ENCODE results near the gene TAAR6.
"Not testable (repeated sequence)": the region's sequence is repeated elsewhere in the genome, so short reads cannot be mapped to it uniquely, and the experiment has no call there.

Gene TAAR6

GRCh38 chr6:132587424-132587823 lies 17.3 kb downstream of the TAAR6 start:
- Histone ChIP-seq H3K27ac (no peak overlapping the region), H4K20me1 (no peaks in the 10 kb centered on the region), H3K4me2 (no peak overlapping the region), H3K27me3 (no peaks in the 10 kb centered on the region), H3K4me1 (no peaks in the 10 kb centered on the region), H3K9ac (no peak overlapping the region), H3K36me3 (no peaks in the 10 kb centered on the region), H3K9me3 (no peaks in the 10 kb centered on the region), H3K4me3 (no peak overlapping the region)
- TF ChIP-seq Cebpa-rat (IDR thresholded peaks at IDR 0.05) = no peak

GRCh38 chr6:132589454-132589853 lies 19.3 kb downstream of the TAAR6 start, which contains the start of gene TAAR5:
Gene TAAR5 (minus strand): TSS chr6:132589741. CDS start chr6:132589686, 55 bp downstream.
- no peaks in the 10 kb centered on the region for H3K4me1 ChIP-seq
- no peak for TF ChIP-seq Cebpa-rat (IDR thresholded peaks at IDR 0.05)
- H3K36me3 ChIP-seq = no peaks in the 10 kb centered on the region
- H3K9me3 ChIP-seq = no peaks in the 10 kb centered on the region
- no peaks in the 10 kb centered on the region for H3K27me3 ChIP-seq
- no peaks in the 10 kb centered on the region for H4K20me1 ChIP-seq
- H3K4me3 ChIP-seq = no peak within 1 kb of the TSS
- H3K9ac ChIP-seq = no peak within 1 kb of the TSS
- no peak within 1 kb of the TSS for H3K4me2 ChIP-seq
- no peak within 1 kb of the TSS for H3K27ac ChIP-seq

GRCh38 chr6:132590362-132590761 lies 20.2 kb downstream of the TAAR6 start:
- no peaks in the 10 kb centered on the region for H4K20me1 ChIP-seq
- no peaks in the 10 kb centered on the region for H3K27me3 ChIP-seq
- H3K27ac ChIP-seq = no peak overlapping the region
- H3K4me2 ChIP-seq = no peak overlapping the region
- no peaks in the 10 kb centered on the region for H3K9me3 ChIP-seq
- H3K9ac ChIP-seq = no peak overlapping the region
- TF ChIP-seq Cebpa-rat (IDR thresholded peaks at IDR 0.05) = no peak
- H3K4me3 ChIP-seq = no peak overlapping the region
- no peaks in the 10 kb centered on the region for H3K4me1 ChIP-seq
- H3K36me3 ChIP-seq = no peaks in the 10 kb centered on the region

DNA sequence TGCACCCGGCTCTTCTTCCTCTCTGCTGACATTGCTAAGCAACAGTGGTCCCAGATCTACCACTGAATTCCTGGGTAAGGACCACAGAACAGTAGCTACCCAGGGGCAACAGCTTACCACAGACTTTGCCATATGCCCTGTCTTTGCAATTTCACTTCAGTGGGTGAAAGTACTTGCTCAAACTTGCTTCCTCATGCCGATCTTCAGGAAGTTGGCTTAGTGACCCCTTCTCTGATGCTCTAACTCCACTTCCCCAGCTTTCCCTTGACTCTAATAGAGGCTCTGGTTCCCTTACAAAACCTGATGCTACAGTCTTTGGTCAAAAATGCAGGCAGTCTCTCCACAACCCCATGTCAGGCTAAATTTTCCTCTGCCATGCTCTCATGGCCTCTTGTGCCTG lies 22.7 kb downstream of the TAAR6 start:
- Histone ChIP-seq H4K20me1 (no peaks in the 10 kb centered on the region), H3K4me2 (no peak overlapping the region), H3K4me1 (no peaks in the 10 kb centered on the region), H3K9ac (no peak overlapping the region), H3K27ac (no peak overlapping the region), H3K9me3 (no peaks in the 10 kb centered on the region), H3K36me3 (no peaks in the 10 kb centered on the region), H3K27me3 (no peaks in the 10 kb centered on the region), H3K4me3 (no peak overlapping the region)
- no peak for TF ChIP-seq Cebpa-rat (IDR thresholded peaks at IDR 0.05)

DNA sequence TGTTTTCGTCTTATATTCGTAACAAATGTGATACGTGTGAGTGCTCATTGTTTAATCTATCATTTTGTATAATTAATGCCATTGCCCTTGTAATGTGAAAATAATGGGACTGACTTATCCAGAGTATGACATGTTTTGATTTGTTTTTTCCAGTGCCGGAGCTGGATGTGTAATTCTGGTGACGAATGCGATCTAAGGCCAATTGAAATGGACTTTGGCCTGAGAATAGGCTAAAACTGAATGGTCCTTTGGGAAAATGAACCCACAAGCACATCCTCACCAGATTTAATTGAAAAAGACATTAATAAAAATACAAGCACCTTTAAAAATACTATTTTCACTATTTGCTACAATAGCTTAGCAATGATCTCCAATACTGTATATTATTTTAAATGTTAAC lies 26.1 kb downstream of the TAAR6 start:
- no peaks in the 10 kb centered on the region for H4K20me1 ChIP-seq
- no peaks in the 10 kb centered on the region for H3K36me3 ChIP-seq
- H3K4me2 ChIP-seq = no peak overlapping the region
- no peak overlapping the region for H3K9ac ChIP-seq
- no peak for TF ChIP-seq Cebpa-rat (IDR thresholded peaks at IDR 0.05)
- H3K27me3 ChIP-seq = no peaks in the 10 kb centered on the region
- no peak overlapping the region for H3K27ac ChIP-seq
- no peaks in the 10 kb centered on the region for H3K4me1 ChIP-seq
- no peak overlapping the region for H3K4me3 ChIP-seq
- no peaks in the 10 kb centered on the region for H3K9me3 ChIP-seq

DNA sequence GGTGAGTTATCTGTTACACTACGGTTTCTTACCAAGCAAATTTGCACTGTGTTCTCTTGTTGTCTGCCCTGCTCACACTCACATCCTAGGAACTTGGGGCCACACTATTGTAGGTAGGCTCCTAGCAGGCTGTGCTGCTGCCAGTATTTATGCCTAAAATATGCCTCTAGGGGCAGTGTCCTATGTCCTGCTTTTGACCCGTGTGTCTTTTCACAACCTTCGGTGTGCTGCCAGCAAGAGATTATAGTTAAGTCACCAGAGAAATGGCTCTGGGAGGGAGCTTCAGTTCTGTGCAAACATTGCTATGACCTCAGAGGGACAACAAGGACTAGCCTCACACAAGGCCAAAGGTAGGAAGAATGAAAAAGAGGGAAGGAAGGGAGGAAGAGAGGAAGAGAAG lies 28.4 kb downstream of the TAAR6 start:
- H4K20me1 ChIP-seq = no peaks in the 10 kb centered on the region
- no peak overlapping the region for H3K27ac ChIP-seq
- no peaks in the 10 kb centered on the region for H3K4me1 ChIP-seq
- no peak overlapping the region for H3K9ac ChIP-seq
- no peaks in the 10 kb centered on the region for H3K36me3 ChIP-seq
- no peak overlapping the region for H3K4me2 ChIP-seq
- H3K4me3 ChIP-seq = no peak overlapping the region
- H3K27me3 ChIP-seq = no peaks in the 10 kb centered on the region
- no peaks in the 10 kb centered on the region for H3K9me3 ChIP-seq
- no peak for TF ChIP-seq Cebpa-rat (IDR thresholded peaks at IDR 0.05)

DNA sequence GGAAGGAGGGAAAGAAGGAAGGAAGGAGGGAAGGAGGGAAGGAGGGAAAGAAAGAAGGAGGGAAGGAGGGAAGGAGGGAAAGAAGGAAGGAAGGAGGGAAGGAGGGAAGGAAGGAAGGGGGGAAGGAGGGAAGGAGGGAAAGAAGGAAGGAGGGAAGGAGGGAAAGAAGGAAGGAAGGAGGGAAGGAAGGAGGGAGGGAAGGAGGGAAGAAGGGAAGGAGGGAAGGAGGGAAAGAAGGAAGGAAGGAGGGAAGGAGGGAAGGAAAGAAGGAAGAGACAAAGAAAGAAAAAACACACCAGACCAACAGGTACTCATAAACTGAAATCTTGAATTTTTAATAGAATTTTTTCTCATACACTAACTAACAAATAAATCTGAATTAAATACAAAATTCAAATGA lies 30.8 kb downstream of the TAAR6 start:
- not testable (repeated sequence) for H3K4me3 ChIP-seq, H3K4me1 ChIP-seq, H3K4me2 ChIP-seq, H3K9me3 ChIP-seq, H3K27ac ChIP-seq, H3K27me3 ChIP-seq, H3K9ac ChIP-seq, H4K20me1 ChIP-seq, H3K36me3 ChIP-seq

DNA sequence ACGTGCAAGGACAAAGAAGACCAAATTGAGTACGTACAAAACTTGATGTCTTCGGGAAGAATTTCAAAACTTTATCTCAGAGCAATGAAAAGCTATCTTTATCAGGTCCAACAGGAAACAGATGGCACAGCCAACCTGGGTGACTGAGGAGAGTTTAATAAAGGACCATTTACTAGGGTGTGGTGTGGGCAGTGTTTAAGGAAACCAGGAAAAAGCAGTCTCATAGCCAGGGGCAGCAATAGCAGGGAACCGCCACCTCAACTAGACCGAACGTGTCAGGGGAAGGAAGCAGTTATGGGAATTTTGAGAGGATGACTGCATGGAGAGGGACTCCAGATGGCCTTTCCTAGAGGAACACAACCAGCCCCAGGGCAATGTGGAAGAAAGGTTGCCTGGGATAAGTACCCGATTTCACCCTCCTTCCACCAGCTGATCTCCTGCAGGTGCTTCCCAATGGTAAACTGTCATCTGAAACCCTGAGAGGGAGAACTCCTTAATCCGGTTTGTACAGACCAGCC lies 34.6 kb downstream of the TAAR6 start:
- Histone ChIP-seq H3K9ac (no peak overlapping the region), H3K4me1 (no peaks in the 10 kb centered on the region)

GRCh38 chr6:132607544-132608233 lies 37.6 kb downstream of the TAAR6 start:
- TF ChIP-seq Cebpa-rat (IDR thresholded peaks at IDR 0.05) = no peak
- H3K4me2 ChIP-seq = no peak overlapping the region
- H3K4me3 ChIP-seq = no peak overlapping the region
- H3K4me1 ChIP-seq = no peaks in the 10 kb centered on the region
- H3K9me3 ChIP-seq = no peaks in the 10 kb centered on the region
- H3K27ac ChIP-seq = no peak overlapping the region
- no peaks in the 10 kb centered on the region for H4K20me1 ChIP-seq
- no peak overlapping the region for H3K9ac ChIP-seq
- no peaks in the 10 kb centered on the region for H3K36me3 ChIP-seq
- H3K27me3 ChIP-seq = no peaks in the 10 kb centered on the region

More for the DNA sequence above, 34.6 kb downstream of the TAAR6 start:
- Histone ChIP-seq H3K4me2 (no peak overlapping the region), H4K20me1 (no peaks in the 10 kb centered on the region), H3K9me3 (no peaks in the 10 kb centered on the region), H3K27me3 (no peaks in the 10 kb centered on the region), H3K27ac (no peak overlapping the region), H3K4me3 (no peak overlapping the region), H3K36me3 (no peaks in the 10 kb centered on the region)
- no peak for TF ChIP-seq Cebpa-rat (IDR thresholded peaks at IDR 0.05)

DNA sequence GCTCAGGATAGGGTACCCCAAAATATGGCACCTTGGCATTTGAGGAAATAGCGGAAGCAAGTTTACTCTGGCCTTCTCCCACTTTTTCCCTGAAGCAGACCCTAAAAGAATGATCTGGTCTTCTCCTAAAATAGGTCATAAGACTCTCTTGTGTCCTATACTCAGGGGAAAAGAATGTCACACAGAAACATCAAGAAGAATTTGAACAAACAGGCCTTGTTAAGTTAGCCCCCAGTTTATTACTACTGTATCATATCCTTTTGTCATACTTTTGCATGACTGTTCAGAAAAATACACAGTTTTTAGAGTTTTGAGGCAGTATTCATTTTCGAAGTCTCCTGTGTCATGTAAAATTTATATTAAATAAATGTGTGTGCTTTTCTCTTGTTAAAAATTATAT lies 41.5 kb downstream of the TAAR6 start:
- Histone ChIP-seq H3K9ac (no peak overlapping the region), H3K27ac (no peak overlapping the region), H3K9me3 (no peaks in the 10 kb centered on the region), H3K36me3 (no peaks in the 10 kb centered on the region), H4K20me1 (no peaks in the 10 kb centered on the region), H3K4me2 (no peak overlapping the region), H3K4me3 (no peak overlapping the region), H3K27me3 (no peaks in the 10 kb centered on the region), H3K4me1 (peaks cover 6% of the 10 kb centered on the region; the same call in 1 of the 2 replicates)
- no peak for TF ChIP-seq Cebpa-rat (IDR thresholded peaks at IDR 0.05)

Data from BLaER1 (cell line).